B cell (primary cell): ENCODE data around the gene GGTA1. TPM values are rescaled to one million over a fixed set of nuclear protein-coding genes. Genes with fewer than 3 reads are reported as not detected.

Source experiments
- ATAC-seq: fragments of 200-7000 bp; cut with Tn5 transposase; one replicate; pipeline ENCODE4 v1.10.0; 2021; ENCODE audit warnings: low read depth, mild to moderate bottlenecking, moderate number of reproducible peaks, moderate library complexity
- CTCF ChIA-PET: fragments of 350-600 bp; sonication (Branson Sonifier 250); formaldehyde crosslinking; loops from one replicate; lab custom pipeline; 2021; ENCODE audit warnings: antibody characterized with exemption, inconsistent platforms; lab: Charles Lee
- POLR2A ChIA-PET: fragments of 350-600 bp; sonication (Branson Sonifier 250); formaldehyde crosslinking; loops from one replicate; lab custom pipeline; 2021; ENCODE audit warnings: antibody characterized with exemption; lab: Charles Lee
- DNase-seq: peaks from one replicate; pipeline ENCODE4 v3.0.0; 2013
- H2AFZ ChIP-seq: 2 replicates; pipeline ENCODE4 v1.6.1; 2012; ENCODE audit warnings: mild to moderate bottlenecking, low read depth, low read length; ENCODE audit not compliant: insufficient read depth, poor library complexity, severe bottlenecking
- H3K27ac ChIP-seq, 2 donors: 1 replicate in 1 of 2; 2 replicates in 1 of 2; pipeline ENCODE4 v1.5.1; 2012 to 2013; ENCODE audit warnings: low read length in 2 of 2, mild to moderate bottlenecking in 2 of 2, moderate library complexity in 1 of 2
- H3K27me3 ChIP-seq, 4 experiments: fragments of 200-600 bp in 1 of 4; sonication (generic) in 1 of 4; replicated peaks in 1 of 4; 1 replicate in 2 of 4; 2 replicates in 2 of 4; pipeline versions ENCODE4 v1.6.1 to v1.7.0; 2013 to 2016; ENCODE audit warnings: low read length in 3 of 4, mild to moderate bottlenecking in 2 of 4, mixed read lengths in 1 of 4, moderate library complexity in 1 of 4; ENCODE audit not compliant: insufficient read depth in 4 of 4, control insufficient read depth in 3 of 4; ENCODE audit errors: control extremely low read depth in 1 of 4
- H3K36me3 ChIP-seq, 2 experiments: replicated peaks in 1 of 2; 1 replicate in 1 of 2; 2 replicates in 1 of 2; pipeline versions ENCODE4 v1.6.1 to v1.7.1; 2013; ENCODE audit warnings: low read length in 1 of 2; ENCODE audit not compliant: insufficient read depth in 2 of 2, control insufficient read depth in 1 of 2; ENCODE audit errors: control extremely low read depth in 1 of 2, extremely low read depth in 1 of 2
- H3K4me1 ChIP-seq, 2 donors: fragments of 200-600 bp in 1 of 2; sonication (generic) in 1 of 2; 1 replicate in 1 of 2; 2 replicates in 1 of 2; pipeline versions ENCODE4 v1.5.1 to v1.6.1; 2013 to 2017; ENCODE audit warnings: low read length in 2 of 2; ENCODE audit not compliant: control insufficient read depth in 2 of 2, insufficient read depth in 2 of 2
- H3K4me2 ChIP-seq: replicated peaks from 2 replicates; pipeline ENCODE3; 2012; ENCODE audit warnings: mild to moderate bottlenecking, low read depth, low read length; ENCODE audit not compliant: poor library complexity, severe bottlenecking
- H3K4me3 ChIP-seq, 5 experiments: fragments of 200-600 bp in 1 of 5; sonication (generic) in 1 of 5; 1 replicate in 3 of 5; 2 replicates in 2 of 5; pipeline versions ENCODE4 v1.5.1 to v1.7.0; 2011 to 2016; ENCODE audit warnings: low read length in 4 of 5, mild to moderate bottlenecking in 4 of 5, low read depth in 2 of 5, control low read depth in 1 of 5, moderate library complexity in 1 of 5; ENCODE audit not compliant: insufficient read depth in 1 of 5; ENCODE audit errors: control extremely low read depth in 1 of 5, extremely low read depth in 1 of 5
- H3K79me2 ChIP-seq: fragments of 200-600 bp; sonication (generic); one replicate; pipeline ENCODE4 v1.6.0; 2016; ENCODE audit warnings: low read length; ENCODE audit not compliant: control insufficient read depth, insufficient read depth
- H3K9ac ChIP-seq: fragments of 200-600 bp; sonication (generic); 2 replicates; pipeline ENCODE4 v1.6.1; 2017; ENCODE audit warnings: mild to moderate bottlenecking, low read length, moderate library complexity
- H3K9me3 ChIP-seq, 3 donors: one replicate each; pipeline versions ENCODE4 v1.6.1 to v1.7.1; 2013; ENCODE audit warnings: low read length in 2 of 3; ENCODE audit not compliant: control insufficient read depth in 2 of 3, insufficient read depth in 1 of 3; ENCODE audit errors: control extremely low read depth in 1 of 3
- H4K20me1 ChIP-seq: 2 replicates; pipeline ENCODE4 v1.6.0; 2012; ENCODE audit warnings: mild to moderate bottlenecking, low read length; ENCODE audit not compliant: insufficient read depth, control insufficient read depth, poor library complexity, severe bottlenecking
- H3K27ac Mint-ChIP-seq: one replicate; pipeline ENCODE4 v1.8.0; 2021; ENCODE audit warnings: mixed read lengths
- H3K27me3 Mint-ChIP-seq: one replicate; pipeline ENCODE4 v1.8.0; 2021; ENCODE audit warnings: mixed read lengths
- H3K4me1 Mint-ChIP-seq: one replicate; pipeline ENCODE4 v1.8.0; 2021; ENCODE audit warnings: mixed read lengths
- H3K4me3 Mint-ChIP-seq: one replicate; pipeline ENCODE4 v1.8.0; 2021; ENCODE audit warnings: mixed read lengths
- H3K9me3 Mint-ChIP-seq: one replicate; pipeline ENCODE4 v1.8.0; 2022; ENCODE audit warnings: mixed read lengths; ENCODE audit not compliant: insufficient read depth
- CTCF ChIP-seq: fragments of 200-600 bp; IDR thresholded peaks from one replicate; pipeline ENCODE4 v1.8.0; 2022; ENCODE audit warnings: antibody characterized with exemption, mild to moderate bottlenecking
- EZH2 ChIP-seq: IDR thresholded peaks from 2 replicates; pipeline ENCODE4 v1.6.1; 2012; ENCODE audit warnings: borderline replicate concordance, low read depth, mild to moderate bottlenecking, moderate library complexity, low read length; ENCODE audit not compliant: insufficient read depth, poor library complexity, severe bottlenecking
- WGBS: methylation state at CpG from one replicate; pipeline ENCODE4 v1.1.5; 2013; ENCODE audit warnings: missing lambda C conversion rate; ENCODE audit not compliant: insufficient coverage; 5-methylcytosine and 5-hydroxymethylcytosine counted together
- intact Hi-C: fragments of 100-400 bp; cut with micrococcal nuclease; formaldehyde crosslinking; loops from one replicate; pipeline ENCODE4 v1.10.0; 2022
- polyA plus RNA-seq: library from polyadenylated mRNA; depleted of rRNA; stranded (reverse); fragments of >200 nt; gene quantifications from 2 replicates; pipeline ENCODE4 v1.2.3, GENCODE V29; 2012
- total RNA-seq, 2 donors: library from RNA; stranded (reverse); fragments of 120-200 nt in 1 of 2; gene quantifications; 1 replicate in 1 of 2; 2 replicates in 1 of 2; pipeline versions ENCODE4 v1.2.3 to v1.2.4, GENCODE V29; 2013 to 2022

GGTA1 gene
- total and polyA plus RNA-seq, 2 donors (not counting 1 experiment from before 2014, with no cell fraction given): not detected

- no peaks in the 10 kb centered on the region for H3K79me2 ChIP-seq
- POLR2A ChIA-PET: no interaction called here
- H3K9me3 ChIP-seq: no peaks in the 10 kb centered on the region
- no peak overlapping the region for H3K4me3 Mint-ChIP-seq
- H3K27me3 Mint-ChIP-seq: peaks cover 18% of the 10 kb centered on the region
- DNase-seq (no peak), ATAC-seq (no peak)
- intact Hi-C loops: no loop called here
- no peak overlapping the region for H3K4me2 ChIP-seq
- H3K4me3 ChIP-seq: no peak overlapping the region
- H3K36me3 ChIP-seq: no peaks in the 10 kb centered on the region
- no peaks in the 10 kb centered on the region for H3K4me1 ChIP-seq
- H3K9me3 Mint-ChIP-seq: no peaks in the 10 kb centered on the region
- no peaks in the 10 kb centered on the region for H4K20me1 ChIP-seq
- no peak overlapping the region for H3K27ac ChIP-seq
- CTCF ChIA-PET: no interaction called here
- H2AFZ ChIP-seq: no peak overlapping the region
- H3K4me1 Mint-ChIP-seq: no peaks in the 10 kb centered on the region
- TF ChIP-seq CTCF (no peak), EZH2 (no peak)
- H3K27me3 ChIP-seq: peaks cover 0 to 7% (median 1%) of the 10 kb centered on the region in 4 experiments
- no peak overlapping the region for H3K9ac ChIP-seq
- no peak overlapping the region for H3K27ac Mint-ChIP-seq
These were observed 64.7 kb downstream of the GGTA1 start for GRCh38 chr9:121434969-121435368.

- peaks cover 4% of the 10 kb centered on the region for H3K9me3 Mint-ChIP-seq
- no peaks in the 10 kb centered on the region for H3K79me2 ChIP-seq
- POLR2A ChIA-PET: no interaction called here
- peaks cover 11% of the 10 kb centered on the region for H3K27me3 Mint-ChIP-seq
- H3K4me3 ChIP-seq: no peak overlapping the region
- no peaks in the 10 kb centered on the region for H3K4me1 Mint-ChIP-seq
- H4K20me1 ChIP-seq: no peaks in the 10 kb centered on the region
- H3K9ac ChIP-seq: no peak overlapping the region
- H3K9me3 ChIP-seq: peaks cover 0 to 2% (median under 1%) of the 10 kb centered on the region in 3 donors
- no peak overlapping the region for H3K27ac Mint-ChIP-seq
- peaks cover 0 to 3% (median 0%) of the 10 kb centered on the region in 4 experiments for H3K27me3 ChIP-seq
- no peak overlapping the region for H3K4me2 ChIP-seq
- no peaks in the 10 kb centered on the region for H3K36me3 ChIP-seq
- H3K4me1 ChIP-seq: no peaks in the 10 kb centered on the region
- H2AFZ ChIP-seq: no peak overlapping the region
- H3K4me3 Mint-ChIP-seq: no peak overlapping the region
- CTCF ChIA-PET: no interaction called here
- ATAC-seq: no peak
- no peak for DNase-seq
- no peak overlapping the region for H3K27ac ChIP-seq
- WGBS: 80% methylated on average over 1 of the region's 1 CpG
- TF ChIP-seq CTCF (no peak), EZH2 (no peak)
- intact Hi-C loops: no loop called here
These were observed 71.7 kb downstream of the GGTA1 start for GRCh38 chr9:121427899-121428298.
